Germinal center (tissue), 1 donor: ENCODE measurements around the gene DICER1.

Experiments
- DNase-seq: peaks from one replicate; pipeline ENCODE4 v3.0.0; 2012; ENCODE audit warnings: mixed read lengths, low spot score

Gene DICER1

DNA sequence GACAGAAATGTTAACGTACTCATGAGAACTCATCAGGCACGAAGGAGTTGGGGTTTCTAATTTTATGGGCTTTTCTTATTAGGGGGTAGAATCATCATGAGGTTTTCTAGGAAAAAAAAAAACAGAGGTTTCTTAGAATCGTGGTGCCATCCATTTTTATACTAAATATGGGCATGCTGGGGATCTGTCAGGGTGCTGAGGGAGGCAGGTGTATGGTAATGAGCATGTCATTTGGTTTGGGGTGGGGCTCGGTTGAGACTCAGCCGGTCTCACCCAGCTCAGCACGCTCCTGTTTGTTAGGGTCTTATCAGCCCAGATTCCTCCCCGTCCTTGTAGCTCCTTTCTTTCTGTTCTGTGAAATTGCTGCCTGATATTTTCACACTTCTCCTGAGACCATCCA is 98.2 kb downstream of the DICER1 start:
- no peak for DNase-seq

DNA sequence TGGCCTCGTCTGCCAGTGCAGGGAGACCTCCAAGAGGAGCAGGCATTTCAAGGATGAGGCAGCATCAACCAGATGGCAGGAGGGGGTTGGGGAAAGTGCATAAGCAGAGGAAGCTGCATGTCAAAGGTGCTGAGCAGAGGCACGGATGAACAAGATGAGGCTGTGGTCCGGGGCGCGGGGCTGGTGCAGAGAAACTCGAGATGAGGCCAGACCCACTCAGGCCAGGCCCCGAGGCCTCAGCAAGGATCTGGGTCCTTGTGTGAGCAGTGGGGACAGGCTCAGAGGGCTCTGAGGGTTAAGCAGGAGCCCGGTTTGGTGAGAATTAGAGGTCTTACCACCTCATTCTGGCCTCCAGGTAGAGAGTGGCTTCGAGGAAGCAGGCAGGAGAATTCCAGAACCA is 98.8 kb downstream of the DICER1 start:
- no peak for DNase-seq

DNA sequence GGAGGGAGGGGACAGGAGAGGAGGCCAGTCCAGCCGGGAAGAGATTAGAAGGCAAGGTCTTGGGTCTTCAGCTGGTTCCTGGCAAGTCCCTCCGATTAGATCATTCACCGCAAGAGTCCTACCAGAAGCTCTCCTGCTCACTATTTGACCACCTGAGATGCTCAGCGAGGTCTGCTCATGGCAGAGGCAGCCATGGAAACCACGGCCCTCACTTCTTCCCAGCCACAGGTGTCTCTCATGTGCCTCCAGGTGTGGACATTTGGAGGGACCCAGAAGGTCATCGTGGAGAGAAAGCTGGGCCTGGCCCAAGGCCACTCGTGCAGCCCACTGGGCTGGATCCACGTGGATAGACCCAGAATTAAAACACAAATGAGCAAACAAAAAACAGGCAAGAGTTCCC is 99.5 kb downstream of the DICER1 start:
- no peak for DNase-seq

- no peak for DNase-seq
These were observed 100.2 kb downstream of the DICER1 start for GRCh38 chr14:95057147-95057546.

DNA sequence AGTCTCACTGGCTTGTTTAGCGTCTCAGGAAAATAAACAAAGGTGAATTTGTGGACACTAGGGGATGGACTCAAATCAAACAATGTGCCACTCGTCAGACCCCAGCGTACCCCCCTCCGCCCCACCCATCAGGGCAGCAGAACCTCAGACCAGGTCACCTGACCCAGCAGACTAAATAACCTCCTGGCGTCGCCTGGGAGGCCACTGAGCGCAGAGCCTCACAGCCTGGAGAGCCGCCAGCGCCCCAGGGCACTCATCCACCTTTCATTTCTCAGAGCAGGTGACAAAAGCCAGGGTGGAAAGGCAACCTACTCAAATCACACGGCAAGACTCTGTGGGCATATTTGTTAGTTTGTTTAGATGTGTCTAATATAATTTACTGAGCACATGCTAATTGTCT is 100.9 kb downstream of the DICER1 start:
- no peak for DNase-seq

- no peak for DNase-seq
These were observed 102.0 kb downstream of the DICER1 start for GRCh38 chr14:95055318-95055717.

DNA sequence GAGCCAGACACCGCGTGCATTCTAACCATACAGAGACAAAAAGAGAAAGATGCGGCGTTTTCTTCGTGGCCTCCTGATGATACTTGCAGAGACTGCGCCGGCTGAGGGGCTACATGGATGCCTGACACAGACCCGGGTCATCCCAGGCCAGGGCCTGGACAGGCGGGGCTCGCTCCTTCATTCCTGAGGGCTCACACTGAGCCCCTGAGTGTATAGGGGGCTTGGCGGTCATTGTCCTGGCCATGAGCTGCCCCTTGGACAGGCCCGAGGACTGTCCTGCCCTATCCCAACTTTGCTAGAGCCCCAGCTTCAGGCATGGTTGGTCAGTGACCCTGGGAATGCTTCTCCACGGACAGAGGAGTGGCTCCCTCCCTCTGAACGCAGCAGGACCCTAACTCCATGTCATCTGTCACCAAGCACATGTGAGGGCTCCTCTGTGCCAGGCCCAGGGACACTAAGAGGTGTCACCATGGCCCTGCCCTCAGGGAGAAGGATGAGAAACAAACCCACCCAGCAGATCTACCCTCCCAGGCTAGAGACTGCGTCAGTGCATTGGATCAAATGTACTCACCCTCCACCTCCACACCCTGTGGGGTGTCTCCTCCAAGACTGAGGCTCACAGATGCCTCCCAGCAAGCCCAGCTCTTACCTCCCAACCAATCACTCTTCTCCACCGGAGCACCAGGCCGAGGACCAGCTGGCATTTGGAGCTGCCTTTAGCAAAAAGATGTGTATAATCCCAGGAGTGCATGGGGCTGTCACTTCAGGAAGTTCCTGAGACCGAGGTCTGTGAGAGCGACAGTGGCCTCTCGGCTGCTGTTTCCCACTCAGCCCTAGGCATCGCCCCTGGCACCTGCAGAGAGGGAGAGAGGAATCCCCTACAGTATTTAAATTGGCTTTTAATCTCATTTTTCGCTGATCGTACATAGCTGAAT is 102.7 kb downstream of the DICER1 start:
- DNase-seq: no peak

DNA sequence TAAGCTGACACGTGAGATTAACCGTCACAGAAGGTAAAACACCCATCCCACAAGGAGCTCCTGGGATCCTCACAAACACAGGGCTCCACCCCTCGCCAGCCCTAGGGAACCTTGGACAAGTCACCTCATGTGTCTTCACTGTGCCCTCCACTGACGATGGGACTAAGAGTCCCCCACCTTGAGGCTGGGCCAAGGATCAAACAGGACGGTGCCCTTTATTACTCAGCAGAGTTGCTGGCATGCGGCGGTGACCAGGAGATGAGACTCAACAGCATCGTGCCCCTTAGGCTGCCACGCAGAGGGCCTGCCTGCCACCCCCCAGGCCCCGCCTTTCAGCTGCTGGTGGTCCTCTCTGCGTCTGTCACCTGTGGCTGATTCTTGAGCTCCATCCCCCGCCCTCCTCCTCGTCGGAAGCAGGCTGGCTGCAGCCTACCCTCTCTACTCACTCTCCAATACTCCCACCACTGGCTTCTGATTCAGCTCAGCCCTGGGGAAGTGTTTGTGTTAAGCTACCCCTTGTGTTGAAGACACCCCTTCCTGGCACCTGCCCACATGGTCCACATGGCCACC is 105.2 kb downstream of the DICER1 start:
- no peak for DNase-seq

DNA sequence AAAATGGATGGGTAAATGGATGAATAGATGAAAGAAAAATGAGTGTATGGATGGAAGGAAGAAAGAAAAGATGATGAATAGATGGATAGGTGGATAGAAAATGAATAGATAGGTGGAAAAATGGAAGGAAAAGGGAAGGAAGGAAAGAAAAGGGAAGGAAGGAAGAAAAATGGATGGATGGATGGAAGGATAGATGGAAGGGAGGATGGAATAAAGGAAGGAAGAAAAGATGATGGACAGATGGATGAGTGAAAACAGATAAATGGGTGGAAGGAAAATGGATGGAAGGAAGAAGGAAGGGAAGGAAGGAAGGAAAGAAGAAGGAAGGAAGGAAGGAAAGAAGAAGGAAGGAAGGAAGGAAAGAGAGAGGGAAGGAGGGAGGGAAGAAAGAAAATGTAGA is 107.4 kb downstream of the DICER1 start:
- DNase-seq: no peak

DNA sequence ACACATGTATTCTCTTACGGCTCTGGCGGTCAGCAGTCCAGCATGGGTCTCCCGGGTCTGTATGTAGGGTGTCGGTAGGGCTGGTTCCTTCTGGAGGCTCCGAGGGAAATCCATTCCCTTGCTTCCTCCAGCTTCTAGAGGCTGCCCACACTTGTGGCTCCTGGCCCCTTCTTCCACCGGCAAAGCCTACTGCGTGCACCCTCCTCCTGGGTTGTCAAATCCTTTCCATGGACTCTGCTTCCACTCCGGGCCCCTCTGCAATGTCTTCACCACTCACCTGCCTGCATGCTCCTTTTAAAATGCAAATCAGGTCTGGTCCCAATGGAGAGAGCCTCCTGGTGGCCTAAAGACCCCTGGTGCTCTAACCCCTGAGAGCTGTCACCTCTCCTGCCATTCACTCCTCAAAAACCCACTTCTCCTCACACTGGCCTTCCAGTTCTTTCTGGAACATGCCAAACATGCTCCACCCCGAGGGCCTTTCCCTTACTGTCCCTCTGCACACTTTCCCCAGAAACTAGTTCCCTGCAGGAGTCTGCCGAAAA is 108.5 kb downstream of the DICER1 start:
- DNase-seq: no peak

DNA sequence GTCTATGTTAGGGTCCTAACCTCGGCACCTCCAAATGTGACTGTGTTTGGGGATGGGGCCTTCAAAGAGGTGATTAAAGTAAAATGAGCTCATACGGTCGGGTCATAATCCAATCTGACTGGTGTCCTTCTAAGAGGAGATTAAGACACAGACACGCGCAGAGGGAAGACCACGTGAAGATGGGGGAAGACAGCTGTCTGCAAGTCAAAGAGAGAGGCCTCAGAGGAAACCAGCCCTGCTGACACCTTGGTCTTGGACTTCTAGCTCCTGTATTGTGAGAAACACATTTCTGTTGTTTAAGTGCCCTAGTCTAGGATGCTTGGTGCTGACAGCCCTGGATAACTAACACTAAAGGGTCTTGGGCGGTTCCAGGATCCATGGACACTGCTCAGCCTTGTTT is 109.6 kb downstream of the DICER1 start:
- DNase-seq: no peak

DNA sequence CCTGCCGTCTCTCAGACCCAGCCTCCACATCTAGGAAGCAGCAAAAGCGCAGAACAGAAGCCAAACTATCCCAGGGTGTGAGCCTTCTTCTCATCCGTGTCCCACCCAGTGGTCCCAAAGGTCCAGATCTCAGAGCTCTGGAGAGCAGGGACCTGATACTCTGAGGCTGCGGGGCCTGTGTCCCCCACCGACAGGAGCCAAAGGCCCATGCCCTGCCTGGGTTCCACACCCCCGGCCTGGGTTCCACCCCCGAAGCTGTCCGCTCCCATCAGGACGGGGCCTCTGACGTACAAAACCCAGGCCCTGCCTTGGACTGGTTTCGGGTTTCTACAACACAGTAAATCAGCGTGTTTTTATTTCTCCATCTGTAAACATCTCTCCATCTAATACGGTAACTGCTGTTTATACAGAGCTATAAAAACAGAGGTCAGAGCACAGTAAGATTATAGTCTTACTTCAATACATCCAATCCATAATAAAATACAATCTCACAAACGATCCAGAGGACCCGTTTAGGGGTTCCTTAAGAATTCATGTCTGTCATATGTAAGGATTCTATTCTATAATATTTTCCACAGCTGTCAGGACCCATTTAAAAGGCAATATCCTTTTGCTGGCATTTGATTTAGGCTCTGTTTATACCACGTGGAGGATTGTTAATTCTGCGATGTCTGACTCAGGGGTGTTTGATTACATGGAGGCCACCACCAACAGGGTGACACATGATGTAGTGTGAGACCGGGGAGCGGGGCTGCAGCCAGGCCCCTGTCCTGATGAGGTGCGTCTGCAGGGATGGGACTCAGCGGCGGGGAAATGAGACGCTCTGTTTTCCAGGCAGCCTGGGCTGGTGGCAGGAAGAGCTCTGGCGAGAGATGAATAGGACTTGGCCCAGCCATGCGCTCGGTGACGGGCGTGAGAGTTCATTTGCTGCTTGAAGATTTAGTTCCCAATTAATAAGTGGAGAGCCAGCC is 110.3 kb downstream of the DICER1 start:
- no peak for DNase-seq

DNA sequence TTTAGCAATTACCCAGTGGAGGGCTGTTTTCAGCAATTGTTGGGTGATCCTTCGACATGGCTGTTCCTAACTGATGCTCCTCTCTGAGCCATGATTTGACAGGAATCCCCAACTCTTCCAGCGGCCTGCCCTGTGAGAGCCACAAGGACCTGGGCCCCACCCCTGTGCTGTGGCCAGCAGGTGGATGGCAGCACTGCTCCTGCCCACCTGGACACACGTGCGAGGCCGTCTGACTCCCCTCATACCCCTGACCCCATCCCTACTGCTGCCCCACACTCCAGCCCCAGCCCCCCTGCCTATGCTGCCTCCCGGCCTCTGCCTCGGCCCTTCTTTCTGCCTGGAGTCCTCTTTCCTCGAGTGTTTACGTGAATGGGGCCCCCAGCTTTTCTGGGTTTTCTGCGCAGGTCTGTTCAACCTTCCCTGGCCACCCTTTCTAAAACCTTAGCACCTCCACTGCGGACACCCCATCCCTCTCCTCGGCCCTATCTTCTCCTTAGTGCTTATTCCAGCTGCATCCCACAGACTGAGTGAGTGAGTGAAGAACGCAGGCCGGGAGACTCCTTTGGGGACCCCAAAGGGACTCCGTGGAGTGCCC is 111.4 kb downstream of the DICER1 start:
- DNase-seq: no peak

- DNase-seq: no peak
These were observed 112.1 kb downstream of the DICER1 start for GRCh38 chr14:95045106-95045701.

DNA sequence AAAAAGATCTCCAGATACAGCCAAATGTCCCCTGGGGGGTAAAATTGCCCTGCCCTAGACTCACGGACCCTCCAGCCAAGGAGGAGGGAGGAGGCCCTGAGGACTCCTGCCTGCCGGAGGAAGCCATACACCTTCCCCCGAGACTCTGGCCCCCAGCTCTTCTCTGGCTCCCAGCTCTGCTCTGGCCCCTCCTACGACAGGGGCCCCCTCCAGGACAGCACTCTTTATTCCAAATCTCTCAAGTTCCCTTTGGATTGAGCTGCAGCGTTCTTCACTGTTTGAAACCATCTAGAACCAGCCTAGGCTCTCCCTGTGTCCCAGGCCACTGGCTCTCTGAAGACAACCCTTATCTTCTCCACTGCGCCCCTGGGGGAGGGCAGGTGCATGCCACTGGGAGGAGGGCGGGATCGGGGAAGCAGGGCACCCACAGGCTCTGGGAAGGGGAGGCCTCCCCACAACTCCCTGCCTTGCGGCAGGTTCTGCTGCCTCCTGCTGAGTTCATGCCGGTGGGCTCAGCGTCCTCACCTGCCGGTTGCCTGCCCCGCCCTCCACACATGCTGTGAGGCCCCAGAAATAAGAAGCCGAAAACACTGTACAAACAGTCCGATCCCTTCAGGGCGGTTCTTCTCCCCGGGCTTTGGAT is 112.7 kb downstream of the DICER1 start:
- no peak for DNase-seq

- DNase-seq: no peak
These were observed 113.4 kb downstream of the DICER1 start for GRCh38 chr14:95043732-95044462.

DNA sequence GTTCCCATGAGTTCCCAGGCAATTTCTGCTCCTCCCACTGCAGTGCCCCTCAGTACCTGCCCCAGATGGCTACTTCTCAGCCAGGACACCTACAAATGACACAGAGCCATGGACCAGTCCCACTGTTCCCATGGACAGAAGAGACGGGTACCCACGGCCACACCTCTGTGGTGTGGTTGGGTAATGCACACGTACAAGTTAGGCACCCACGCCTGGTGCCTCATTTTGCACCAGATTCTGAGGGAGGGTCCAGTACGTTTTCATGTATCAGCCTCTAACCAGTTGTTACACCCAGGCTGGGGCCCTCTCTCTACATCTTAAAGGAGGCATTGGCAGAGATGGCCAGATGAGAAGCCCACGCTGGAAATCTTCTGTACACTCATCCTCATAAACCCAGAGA is 114.0 kb downstream of the DICER1 start:
- no peak for DNase-seq

GRCh38 chr14:95041477-95042020 is 115.8 kb downstream of the DICER1 start:
- DNase-seq: no peak

GRCh38 chr14:95040708-95041476 is 116.4 kb downstream of the DICER1 start:
- DNase-seq: no peak
